T-cell (primary cell): ENCODE data around the gene CIAO2A. TPM values are rescaled to one million over a fixed set of nuclear protein-coding genes. Genes with fewer than 3 reads are reported as not detected.
A peak's percentile ranks its signal among the peaks of the same experiment; 100 is the strongest.

Source experiments
- ATAC-seq, 4 experiments: fragments of 200-7000 bp in 3 of 4; fragments of 150-1000 bp in 1 of 4; cut with Tn5 transposase; replicated peaks in 1 of 4; 1 replicate in 3 of 4; 2 replicates in 1 of 4; pipeline ENCODE4 v1.10.0; 2021; ENCODE audit warnings: moderate library complexity in 3 of 4, mild to moderate bottlenecking in 2 of 4, moderate number of reproducible peaks in 1 of 4
- CTCF ChIA-PET, 2 donors: fragments of 300-600 bp; sonication (Branson Sonifier 250); formaldehyde crosslinking; loops; one replicate each; lab custom pipeline; 2022; ENCODE audit warnings: antibody characterized with exemption in 2 of 2; lab: Charles Lee
- POLR2A ChIA-PET, 2 donors: fragments of 300-600 bp; sonication (Branson Sonifier 250); formaldehyde crosslinking; loops; one replicate each; lab custom pipeline; 2022; ENCODE audit warnings: antibody characterized with exemption in 2 of 2; lab: Charles Lee
- DNase-seq, 35 experiments: peaks; one replicate each; pipeline versions ENCODE4 v3.0.0 to v3.0.0-alpha.2; 2013 to 2023
- H3K27ac ChIP-seq: one replicate; pipeline ENCODE4 v1.5.1; 2013; ENCODE audit warnings: low read length
- H3K27me3 ChIP-seq, 2 experiments: replicated peaks in 1 of 2; 1 replicate in 1 of 2; 2 replicates in 1 of 2; pipeline versions ENCODE4 v1.6.1 to v1.7.0; 2013; ENCODE audit warnings: low read length in 1 of 2, mixed read lengths in 1 of 2; ENCODE audit not compliant: control insufficient read depth in 2 of 2, insufficient read depth in 2 of 2; ENCODE audit errors: extremely low read depth in 1 of 2
- H3K36me3 ChIP-seq, 2 donors: 1 replicate in 1 of 2; 2 replicates in 1 of 2; pipeline versions ENCODE4 v1.6.1 to v1.7.0; 2013; ENCODE audit warnings: low read length in 1 of 2; ENCODE audit not compliant: control insufficient read depth in 2 of 2, insufficient read depth in 1 of 2; ENCODE audit errors: extremely low read depth in 1 of 2
- H3K4me1 ChIP-seq, 2 experiments: 1 replicate in 1 of 2; 2 replicates in 1 of 2; pipeline versions ENCODE4 v1.6.1 to v1.7.0; 2013; ENCODE audit warnings: low read length in 2 of 2, mixed read lengths in 1 of 2; ENCODE audit not compliant: insufficient read depth in 2 of 2, control insufficient read depth in 1 of 2; ENCODE audit errors: extremely low read depth in 1 of 2
- H3K4me3 ChIP-seq, 2 donors: 1 replicate in 1 of 2; 2 replicates in 1 of 2; pipeline versions ENCODE4 v1.5.1 to v1.7.0; 2013; ENCODE audit warnings: mild to moderate bottlenecking in 2 of 2, low read length in 1 of 2, moderate library complexity in 1 of 2; ENCODE audit not compliant: control insufficient read depth in 1 of 2; ENCODE audit errors: extremely low read depth in 1 of 2
- H3K9me3 ChIP-seq: 2 replicates; pipeline ENCODE4 v1.7.0; 2013
- H3K27ac Mint-ChIP-seq, 2 donors: one replicate each; pipeline ENCODE4 v1.8.0; 2020 to 2021; ENCODE audit warnings: mild to moderate bottlenecking in 2 of 2, mixed read lengths in 2 of 2
- H3K27me3 Mint-ChIP-seq, 2 donors: one replicate each; pipeline ENCODE4 v1.8.0; 2021 to 2022; ENCODE audit warnings: mixed read lengths in 2 of 2
- H3K36me3 Mint-ChIP-seq: one replicate; pipeline ENCODE4 v1.8.0; 2021; ENCODE audit warnings: mixed read lengths
- H3K4me1 Mint-ChIP-seq, 3 donors: one replicate each; pipeline ENCODE4 v1.8.0; 2020 to 2022; ENCODE audit warnings: mixed read lengths in 3 of 3, mild to moderate bottlenecking in 1 of 3
- H3K4me3 Mint-ChIP-seq, 3 donors: one replicate each; pipeline ENCODE4 v1.8.0; 2020 to 2022; ENCODE audit warnings: mild to moderate bottlenecking in 3 of 3, mixed read lengths in 3 of 3, moderate library complexity in 3 of 3
- H3K9me3 Mint-ChIP-seq, 3 donors: one replicate each; pipeline ENCODE4 v1.8.0; 2020 to 2022; ENCODE audit warnings: mixed read lengths in 3 of 3
- WGBS: methylation state at CpG from one replicate; pipeline ENCODE4 v1.1.5; 2013; ENCODE audit warnings: missing lambda C conversion rate; ENCODE audit not compliant: insufficient coverage; 5-methylcytosine and 5-hydroxymethylcytosine counted together
- total RNA-seq, 35 experiments: library from RNA in 6 of 35; stranded (reverse) in 6 of 35; fragments of 120-200 nt in 1 of 35; gene quantifications; one replicate each; pipeline versions ENCODE4 v1.2.1 to v1.2.4 and lab custom pipeline; 2013 to 2026

CIAO2A gene
- total RNA-seq, 5 donors from 2014 or later (not counting 1 experiment from before 2014, with no cell fraction given), result 21.9 to 31.1 (median 25.9) TPM

DNA sequence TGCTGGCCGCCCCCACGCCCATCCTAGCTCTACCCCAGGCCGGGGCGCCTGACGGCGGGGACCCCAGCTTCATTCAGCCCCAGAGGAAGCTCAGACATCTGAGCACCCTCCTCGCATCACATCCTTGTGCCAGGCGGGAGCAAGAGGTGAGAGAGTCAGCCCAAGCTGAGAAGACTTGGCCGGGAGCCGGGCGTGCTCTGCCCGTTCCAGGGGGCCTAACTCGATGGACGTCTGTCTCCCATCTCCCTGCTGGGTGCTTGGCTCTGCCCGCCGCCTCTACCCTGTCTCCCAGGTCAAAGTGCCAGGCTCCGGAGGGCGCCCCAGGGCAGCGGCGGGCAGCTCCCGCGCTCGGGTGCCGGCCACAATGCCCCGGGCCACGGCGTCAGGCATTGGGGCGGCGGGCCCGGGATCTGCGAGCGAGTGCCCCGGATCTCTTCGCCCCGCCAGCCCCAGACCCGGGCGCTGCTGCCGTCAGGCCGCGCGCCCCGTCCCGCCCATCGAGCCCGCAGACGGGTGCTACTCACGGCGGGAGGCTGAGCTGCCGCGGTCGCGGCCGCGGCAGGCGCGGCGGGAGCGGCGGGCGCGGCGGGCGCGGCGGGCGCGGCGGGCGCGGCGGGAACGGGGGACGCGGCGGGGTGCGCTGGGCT, 47.7 kb downstream of the CIAO2A start:
- peaks cover 0 to 41% of the 10 kb centered on the region in 2 experiments for H3K27me3 ChIP-seq
- no peaks in the 10 kb centered on the region for H3K36me3 ChIP-seq
- H3K27ac ChIP-seq, result no peak overlapping the region
- Mint-ChIP-seq H3K27me3 (peaks cover 7 to 13% of the 10 kb centered on the region in 2 donors), H3K4me3 (peak overlapping the region; percentile 54 to 81 (median 69)), H3K9me3 (no peaks in the 10 kb centered on the region), H3K27ac (no peak overlapping the region), H3K4me1 (peaks cover 7 to 28% (median 11%) of the 10 kb centered on the region in 3 donors), H3K36me3 (no peaks in the 10 kb centered on the region)
- peak in 5 of 35 experiments; percentile 7 to 25 (median 16) for DNase-seq
- WGBS, result 19% methylated on average over 58 of the region's 76 CpGs
- CTCF ChIA-PET, result interaction anchor here (0.6 to 1.8 kb wide), 14 partner anchors 36 to 436 kb away, joined by 3 to 27 read pairs (median 5); no protein-coding TSS in a partner anchor
- peak; percentile 48 to 69 (median 61) for ATAC-seq
- H3K4me3 ChIP-seq, result peak overlapping the region in 1 of 2 donors; percentile 29
- H3K9me3 ChIP-seq, result no peaks in the 10 kb centered on the region
- POLR2A ChIA-PET, result interaction anchor here in 1 of 2 donors (0.6 kb wide), 1 partner anchor 105 kb away, joined by 3 read pairs; no protein-coding TSS in a partner anchor
- peaks cover 0 to 17% of the 10 kb centered on the region in 2 experiments for H3K4me1 ChIP-seq

DNA sequence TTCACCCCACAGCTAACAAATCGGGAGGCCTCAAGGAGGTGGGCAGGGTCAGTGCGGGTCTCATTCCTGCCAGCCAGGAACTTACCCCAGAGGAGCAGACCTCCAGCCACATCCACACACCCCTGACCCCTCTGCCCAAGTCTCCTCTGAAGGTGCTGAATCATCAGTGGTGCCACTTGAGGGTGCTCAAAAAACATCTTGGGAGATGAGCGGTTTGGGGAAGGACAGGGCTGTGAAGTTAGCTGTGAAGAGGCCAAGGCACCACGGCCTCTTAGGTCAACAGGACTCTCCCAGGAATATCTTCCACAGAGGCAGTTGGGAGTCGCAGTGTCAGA, 48.6 kb downstream of the CIAO2A start:
- Histone ChIP-seq H3K27me3 (peaks cover 0 to 37% of the 10 kb centered on the region in 2 experiments), H3K4me3 (no peak overlapping the region), H3K36me3 (no peaks in the 10 kb centered on the region), H3K27ac (no peak overlapping the region), H3K9me3 (no peaks in the 10 kb centered on the region), H3K4me1 (peaks cover 0 to 17% of the 10 kb centered on the region in 2 experiments)
- WGBS, result 100% methylated on average over 3 of the region's 5 CpGs
- no peaks in the 10 kb centered on the region for H3K9me3 Mint-ChIP-seq
- DNase-seq, result no peak
- peak overlapping the region; percentile 54 to 81 (median 69) for H3K4me3 Mint-ChIP-seq
- H3K4me1 Mint-ChIP-seq, result peaks cover 7 to 23% (median 11%) of the 10 kb centered on the region in 3 donors
- peaks cover under 1% of the 10 kb centered on the region for H3K36me3 Mint-ChIP-seq
- CTCF ChIA-PET, result interaction anchor here in 1 of 2 donors (1.1 kb wide), 1 partner anchor 293 kb away, joined by 4 read pairs; no protein-coding TSS in a partner anchor
- POLR2A ChIA-PET, result no interaction called here
- no peak for ATAC-seq
- peaks cover 5 to 13% of the 10 kb centered on the region in 2 donors for H3K27me3 Mint-ChIP-seq
- H3K27ac Mint-ChIP-seq, result no peak overlapping the region

DNA sequence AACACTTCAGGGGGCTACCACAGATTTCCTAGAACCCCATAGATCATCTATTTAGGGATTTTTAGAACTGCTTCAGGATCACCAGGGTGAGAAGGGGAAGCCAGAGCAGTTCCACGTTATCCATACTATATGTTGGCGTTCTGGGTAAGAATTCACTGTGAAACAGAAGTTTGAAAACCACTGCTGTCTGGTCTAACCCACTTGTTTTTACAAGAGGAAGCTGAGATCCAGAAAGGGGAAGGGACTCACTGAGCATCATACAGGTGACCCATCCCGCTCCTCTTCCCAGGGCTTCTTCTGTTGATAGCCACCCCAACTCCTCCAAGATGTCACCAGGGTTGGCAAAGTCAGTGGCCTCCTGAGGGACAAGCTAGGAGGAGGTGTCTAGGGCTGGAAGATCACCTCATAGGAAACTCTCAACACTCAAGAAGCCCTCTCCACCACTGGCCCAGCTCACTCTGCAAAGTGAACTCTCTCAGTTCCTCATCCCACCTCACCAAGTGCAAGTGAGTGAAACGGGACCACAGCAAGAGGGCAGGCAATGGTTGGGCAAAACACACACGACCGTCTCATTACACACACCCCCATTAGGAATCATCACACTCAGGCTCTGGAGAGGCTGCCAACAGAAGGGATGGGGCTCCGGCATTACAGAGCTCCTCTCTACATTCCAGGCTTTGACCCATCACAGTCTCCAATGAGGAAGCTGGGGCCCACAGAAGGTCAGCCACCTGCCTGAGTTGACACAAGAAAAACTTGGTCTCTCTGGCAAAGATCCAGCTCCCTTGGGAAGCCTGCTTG, 49.1 kb downstream of the CIAO2A start:
- no peak overlapping the region for H3K27ac Mint-ChIP-seq

DNA sequence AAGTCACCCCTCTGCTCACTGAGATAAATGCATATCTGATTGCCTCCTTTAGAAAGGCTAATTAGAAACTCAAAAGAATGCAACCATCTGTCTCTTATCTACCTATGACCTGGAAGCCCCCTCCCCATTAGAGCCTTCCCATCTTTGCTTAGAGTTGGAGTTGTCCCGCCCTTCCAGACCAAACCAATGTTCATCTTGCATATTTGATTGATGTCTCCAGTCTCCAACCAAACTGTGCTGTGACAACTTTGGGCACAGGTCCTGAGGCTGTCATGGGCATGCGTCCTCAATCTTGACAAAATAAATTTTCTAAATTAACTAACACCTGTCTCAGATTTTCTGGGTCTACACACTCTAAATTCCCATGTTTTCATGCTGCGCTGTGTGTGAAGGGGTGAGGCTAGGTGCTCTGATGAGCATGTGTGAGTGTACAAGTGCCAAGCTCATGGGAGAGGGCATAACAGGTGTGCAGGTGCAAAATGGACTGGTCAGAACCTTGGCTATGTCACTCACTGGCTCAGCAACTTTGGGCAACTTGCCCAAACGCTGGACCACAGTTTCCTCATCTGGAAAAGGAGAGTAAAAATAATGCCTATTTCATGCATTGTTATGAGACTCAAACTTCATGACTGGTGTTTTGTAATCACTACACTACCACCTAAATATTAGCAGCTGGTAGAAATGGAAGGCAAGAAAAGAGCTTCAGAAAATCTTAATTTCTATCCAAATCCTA, 54.6 kb downstream of the CIAO2A start:
- ChIA-PET CTCF (no interaction called here), POLR2A (no interaction called here)
- H3K36me3 Mint-ChIP-seq, result peaks cover 2% of the 10 kb centered on the region
- H3K36me3 ChIP-seq, result no peaks in the 10 kb centered on the region
- WGBS, result 88% methylated on average over 1 of the region's 4 CpGs
- H3K4me3 ChIP-seq, result no peak overlapping the region
- DNase-seq (no peak), ATAC-seq (no peak)
- H3K4me1 Mint-ChIP-seq, result no peaks in the 10 kb centered on the region
- H3K27me3 ChIP-seq, result peaks cover 0 to 2% of the 10 kb centered on the region in 2 experiments
- no peaks in the 10 kb centered on the region for H3K27me3 Mint-ChIP-seq
- H3K9me3 Mint-ChIP-seq, result no peaks in the 10 kb centered on the region
- no peak overlapping the region for H3K4me3 Mint-ChIP-seq
- no peaks in the 10 kb centered on the region for H3K9me3 ChIP-seq
- no peak overlapping the region for H3K27ac ChIP-seq
- H3K27ac Mint-ChIP-seq, result no peak overlapping the region
- H3K4me1 ChIP-seq, result no peaks in the 10 kb centered on the region

More for the DNA sequence above, 49.1 kb downstream of the CIAO2A start:
- Mint-ChIP-seq H3K9me3 (no peaks in the 10 kb centered on the region), H3K36me3 (peaks cover 2% of the 10 kb centered on the region), H3K27me3 (peaks cover 5 to 13% of the 10 kb centered on the region in 2 donors), H3K4me3 (peak overlapping the region; percentile 54 to 81 (median 69)), H3K4me1 (peaks cover 7 to 23% (median 11%) of the 10 kb centered on the region in 3 donors)
- H3K4me1 ChIP-seq, result peaks cover 0 to 17% of the 10 kb centered on the region in 2 experiments
- ATAC-seq, result no peak
- ChIA-PET CTCF (interaction anchor here in 1 of 2 donors (1.1 kb wide), 1 partner anchor 292 kb away, joined by 4 read pairs; no protein-coding TSS in a partner anchor), POLR2A (no interaction called here)
- no peaks in the 10 kb centered on the region for H3K36me3 ChIP-seq
- no peak overlapping the region for H3K4me3 ChIP-seq
- H3K27me3 ChIP-seq, result peaks cover 0 to 32% of the 10 kb centered on the region in 2 experiments
- H3K27ac ChIP-seq, result no peak overlapping the region
- H3K9me3 ChIP-seq, result no peaks in the 10 kb centered on the region
- DNase-seq, result peak in 1 of 35 experiments; percentile 9
- WGBS, result 75% methylated on average over 4 of the region's 7 CpGs

DNA sequence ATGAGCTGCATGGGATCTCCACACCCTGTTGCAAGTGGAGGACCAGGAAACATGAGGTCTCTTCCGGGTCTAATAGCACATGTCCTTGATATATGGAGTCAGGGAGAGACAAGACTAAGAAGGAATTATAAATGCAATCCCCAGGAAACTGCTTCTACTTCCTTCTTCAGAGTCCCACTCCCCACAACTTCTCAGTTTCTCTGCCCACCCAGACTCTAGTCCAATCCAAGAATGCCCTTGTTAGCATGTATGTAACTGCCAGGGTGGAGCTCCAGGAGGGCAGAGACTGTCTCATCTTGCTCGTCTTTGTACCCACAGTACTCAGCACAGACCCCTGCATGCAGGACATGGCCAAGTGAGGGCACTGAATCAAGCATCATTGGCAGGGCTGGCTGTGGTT, 55.7 kb downstream of the CIAO2A start:
- Histone ChIP-seq H3K36me3 (no peaks in the 10 kb centered on the region), H3K4me1 (peaks cover 0 to under 1% of the 10 kb centered on the region in 2 experiments), H3K9me3 (no peaks in the 10 kb centered on the region), H3K27me3 (peaks cover 0 to 2% of the 10 kb centered on the region in 2 experiments), H3K4me3 (no peak overlapping the region), H3K27ac (no peak overlapping the region)
- ChIA-PET CTCF (interaction anchor here in 1 of 2 donors (0.5 to 0.7 kb wide), 3 partner anchors 61 to 384 kb away, joined by 3 to 11 read pairs (median 4); no protein-coding TSS in a partner anchor), POLR2A (no interaction called here)
- H3K27me3 Mint-ChIP-seq, result no peaks in the 10 kb centered on the region
- H3K27ac Mint-ChIP-seq, result peak overlapping the region in 1 of 2 donors; percentile 16
- H3K9me3 Mint-ChIP-seq, result no peaks in the 10 kb centered on the region
- DNase-seq, result no peak
- ATAC-seq, result no peak
- H3K4me1 Mint-ChIP-seq, result peaks cover 0 to 1% (median 0%) of the 10 kb centered on the region in 3 donors
- peaks cover 2% of the 10 kb centered on the region for H3K36me3 Mint-ChIP-seq
- H3K4me3 Mint-ChIP-seq, result no peak overlapping the region
- WGBS, result 100% methylated on average over 1 of the region's 2 CpGs
